HEK293 (cell line): ENCODE data around the gene STBD1.

ENCODE experiments used
- CTCF ChIA-PET: fragments of 350-600 bp; formaldehyde crosslinking; extraction: SDS; loops from one replicate; lab custom pipeline; 2021; ENCODE audit warnings: antibody characterized with exemption; lab: Yijun Ruan, JAX
- POLR2A ChIA-PET: fragments of 300-600 bp; formaldehyde crosslinking; extraction: SDS; loops from one replicate; lab custom pipeline; 2020; ENCODE audit warnings: antibody characterized with exemption, inconsistent platforms; lab: Yijun Ruan, JAX
- H3K27ac ChIP-seq: fragments of 200-500 bp; sonication (Bioruptor generic); 2 replicates; pipeline ENCODE4 v1.5.1; 2014; ENCODE audit warnings: low read depth, low read length, control low read depth, inconsistent platforms; ENCODE audit errors: extremely low read depth
- H3K36me3 ChIP-seq, 2 experiments: fragments of 200-500 bp in 1 of 2; sonication (Bioruptor generic) in 1 of 2; 1 replicate in 1 of 2; 2 replicates in 1 of 2; pipeline ENCODE4 v1.5.1; 2014 to 2017; ENCODE audit warnings: inconsistent platforms in 2 of 2, low read length in 2 of 2; ENCODE audit not compliant: control insufficient read depth in 2 of 2, insufficient read depth in 1 of 2
- H3K4me1 ChIP-seq: fragments of 200-500 bp; sonication (Bioruptor generic); 2 replicates; pipeline ENCODE4 v1.5.1; 2014; ENCODE audit warnings: mild to moderate bottlenecking, low read length, inconsistent platforms; ENCODE audit not compliant: control insufficient read depth, insufficient read depth
- H3K4me3 ChIP-seq: 2 replicates; pipeline ENCODE4 v1.5.1; 2011; ENCODE audit warnings: low read depth, mild to moderate bottlenecking, control low read depth, low read length, moderate library complexity
- H3K9me3 ChIP-seq: fragments of 200-500 bp; sonication (Bioruptor generic); 2 replicates; pipeline ENCODE4 v1.5.1; 2014; ENCODE audit warnings: low read depth, low read length, inconsistent platforms; ENCODE audit not compliant: control insufficient read depth, insufficient read depth
- GFI1B ChIP-seq: fragments of 450-650 bp; formaldehyde crosslinking; IDR thresholded peaks from 2 replicates; pipeline ENCODE4 v1.5.1; 2016; ENCODE audit warnings: missing biosample characterization, missing genetic modification characterization
- GLI4 ChIP-seq: fragments of 450-650 bp; formaldehyde crosslinking; IDR thresholded peaks from 2 replicates; pipeline ENCODE4 v1.5.1; 2016; ENCODE audit warnings: missing biosample characterization, missing genetic modification characterization
- HOXA7 ChIP-seq: sonication (generic); formaldehyde crosslinking; IDR thresholded peaks from 2 replicates; pipeline ENCODE4 v1.8.1; 2022; ENCODE audit warnings: missing genetic modification reagents, borderline replicate concordance
- KLF7 ChIP-seq: fragments of 450-650 bp; formaldehyde crosslinking; IDR thresholded peaks from 2 replicates; pipeline ENCODE4 v1.5.1; 2016; ENCODE audit warnings: missing biosample characterization, missing genetic modification characterization, borderline replicate concordance
- SCRT2 ChIP-seq: fragments of 450-650 bp; formaldehyde crosslinking; IDR thresholded peaks from 2 replicates; pipeline ENCODE4 v1.5.1; 2016; ENCODE audit warnings: missing biosample characterization, missing genetic modification characterization
- YY1 ChIP-seq: fragments of 450-650 bp; formaldehyde crosslinking; IDR thresholded peaks from 2 replicates; pipeline ENCODE4 v1.5.1; 2018; ENCODE audit warnings: missing biosample characterization, missing genetic modification characterization
- ZBTB1 ChIP-seq: fragments of 450-650 bp; formaldehyde crosslinking; IDR thresholded peaks from 2 replicates; pipeline ENCODE4 v1.5.1; 2016; ENCODE audit warnings: missing biosample characterization, missing genetic modification characterization
- ZBTB21 ChIP-seq: fragments of 450-650 bp; formaldehyde crosslinking; IDR thresholded peaks from 2 replicates; pipeline ENCODE4 v1.5.1; 2017; ENCODE audit warnings: missing biosample characterization, missing genetic modification characterization
- ZFP37 ChIP-seq: fragments of 450-650 bp; formaldehyde crosslinking; IDR thresholded peaks from 2 replicates; pipeline ENCODE4 v1.5.1; 2016; ENCODE audit warnings: missing biosample characterization, missing genetic modification characterization
- ZFP41 ChIP-seq: fragments of 450-650 bp; formaldehyde crosslinking; IDR thresholded peaks from 2 replicates; pipeline ENCODE4 v1.5.1; 2016; ENCODE audit warnings: missing biosample characterization, missing genetic modification characterization, borderline replicate concordance
- ZNF155 ChIP-seq: fragments of 450-650 bp; formaldehyde crosslinking; IDR thresholded peaks from 2 replicates; pipeline ENCODE4 v1.5.1; 2016; ENCODE audit warnings: missing biosample characterization, missing genetic modification characterization
- ZNF23 ChIP-seq: fragments of 450-650 bp; formaldehyde crosslinking; IDR thresholded peaks from 2 replicates; pipeline ENCODE4 v1.5.1; 2016; ENCODE audit warnings: missing biosample characterization, missing genetic modification characterization, borderline replicate concordance
- ZNF423 ChIP-seq: fragments of 450-650 bp; formaldehyde crosslinking; IDR thresholded peaks from 2 replicates; pipeline ENCODE4 v1.5.1; 2016; ENCODE audit warnings: missing biosample characterization, missing genetic modification characterization
- ZNF510 ChIP-seq: fragments of 450-650 bp; formaldehyde crosslinking; IDR thresholded peaks from 2 replicates; pipeline ENCODE4 v1.5.1; 2018; ENCODE audit warnings: mild to moderate bottlenecking, missing genetic modification characterization, missing biosample characterization; ENCODE audit not compliant: insufficient replicate concordance
- ZNF530 ChIP-seq: fragments of 450-650 bp; formaldehyde crosslinking; IDR thresholded peaks from 2 replicates; pipeline ENCODE4 v1.5.1; 2016; ENCODE audit warnings: low read depth, missing biosample characterization, missing genetic modification characterization
- ZNF558 ChIP-seq: fragments of 450-650 bp; formaldehyde crosslinking; IDR thresholded peaks from 2 replicates; pipeline ENCODE4 v1.5.1; 2016; ENCODE audit warnings: missing biosample characterization, missing genetic modification characterization
- ZNF621 ChIP-seq: fragments of 450-650 bp; formaldehyde crosslinking; IDR thresholded peaks from 2 replicates; pipeline ENCODE4 v1.5.1; 2017; ENCODE audit warnings: missing biosample characterization, missing genetic modification characterization
- ZNF626 ChIP-seq: fragments of 450-650 bp; sonication (Bioruptor Pico); formaldehyde crosslinking; IDR thresholded peaks from 2 replicates; pipeline ENCODE4 v1.5.1; 2018; ENCODE audit warnings: missing biosample characterization, missing genetic modification characterization, inconsistent platforms
- ZNF670 ChIP-seq: fragments of 450-650 bp; formaldehyde crosslinking; IDR thresholded peaks from 2 replicates; pipeline ENCODE4 v1.5.1; 2016; ENCODE audit warnings: missing biosample characterization, missing genetic modification characterization, low read depth
- ZNF692 ChIP-seq: fragments of 450-650 bp; formaldehyde crosslinking; IDR thresholded peaks from 2 replicates; pipeline ENCODE4 v1.5.1; 2016; ENCODE audit warnings: missing biosample characterization, missing genetic modification characterization
- ZNF768 ChIP-seq: fragments of 450-650 bp; formaldehyde crosslinking; IDR thresholded peaks from 2 replicates; pipeline ENCODE4 v1.5.1; 2018; ENCODE audit warnings: missing biosample characterization, mild to moderate bottlenecking, missing genetic modification characterization
- ZSCAN16 ChIP-seq: fragments of 450-650 bp; formaldehyde crosslinking; IDR thresholded peaks from 2 replicates; pipeline ENCODE4 v1.5.1; 2016; ENCODE audit warnings: missing biosample characterization, missing genetic modification characterization
- TF ChIP-seq, protein P1 (sequence below): fragments of 450-650 bp; formaldehyde crosslinking; IDR thresholded peaks from 2 replicates; pipeline ENCODE4 v1.5.1; 2016; ENCODE audit warnings: missing biosample characterization, missing genetic modification characterization, borderline replicate concordance
- TF ChIP-seq, protein P2 (sequence below): fragments of 450-650 bp; formaldehyde crosslinking; IDR thresholded peaks from 2 replicates; pipeline ENCODE4 v1.5.1; 2017; ENCODE audit warnings: missing biosample characterization, missing genetic modification characterization
- TF ChIP-seq, protein P3 (sequence below): fragments of 450-650 bp; formaldehyde crosslinking; IDR thresholded peaks from 2 replicates; pipeline ENCODE4 v1.5.1; 2017; ENCODE audit warnings: missing biosample characterization, mild to moderate bottlenecking, missing genetic modification characterization, moderate library complexity
- TF ChIP-seq, protein P4 (sequence below): fragments of 450-650 bp; formaldehyde crosslinking; IDR thresholded peaks from 2 replicates; pipeline ENCODE4 v1.5.1; 2017; ENCODE audit warnings: missing biosample characterization, missing genetic modification characterization

The STBD1 gene

GRCh38 chr4:76278583-76278982, 27.9 kb upstream of the STBD1 start (continued):
- TF ChIP-seq ZNF23 (no peak), KLF7 (no peak), SCRT2 (tag by site-specific recombination) (no peak), ZNF155 (tag by site-specific recombination) (no peak), ZSCAN16 (tag by site-specific recombination) (no peak), GFI1B (tag by site-specific recombination) (no peak), ZBTB1 (no peak)

DNA sequence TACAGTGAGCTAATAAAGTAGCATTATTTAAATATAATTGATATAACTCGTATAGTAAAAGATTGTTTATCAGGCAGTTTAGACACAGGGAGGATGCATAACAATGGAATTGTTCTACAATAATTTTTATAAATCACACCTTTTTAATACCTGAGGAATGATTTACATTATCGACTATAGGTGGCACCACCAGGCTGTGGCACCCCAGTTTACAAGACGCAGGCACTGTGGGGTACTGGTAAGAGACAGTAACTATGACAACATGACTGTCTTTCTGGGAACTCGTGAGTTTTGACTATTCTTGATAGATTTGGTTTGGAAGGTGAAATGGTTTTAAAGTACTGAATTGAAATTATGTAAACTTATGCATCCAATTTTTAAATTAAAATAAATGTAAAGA, 27.1 kb upstream of the STBD1 start:
- CTCF ChIA-PET, result interaction anchor here (0.9 to 2.5 kb wide), 5 partner anchors 26 to 100 kb away, joined by 3 to 13 read pairs (median 5); partner anchors contain the start of gene STBD1
- POLR2A ChIA-PET, result interaction anchor here (1.0 kb wide), 1 partner anchor 27 kb away, joined by 3 read pairs; the partner anchor contains the start of gene STBD1
- Histone ChIP-seq H3K4me3 (no peak overlapping the region), H3K4me1 (no peaks in the 10 kb centered on the region), H3K27ac (no peak overlapping the region), H3K9me3 (no peaks in the 10 kb centered on the region), H3K36me3 (no peaks in the 10 kb centered on the region)
- TF ChIP-seq ZNF423 (tag by site-specific recombination) (no peak), ZFP37 (no peak), ZNF670 (tag by site-specific recombination) (no peak), ZNF626 (no peak), ZNF530 (tag by site-specific recombination) (no peak), ZNF558 (no peak), ZNF621 (no peak), ZBTB21 (tag by site-specific recombination) (no peak), GLI4 (no peak), HOXA7 (CRISPR knock-in tag) (no peak), ZNF510 (tag by site-specific recombination) (no peak), ZFP41 (tag by site-specific recombination) (no peak), ZNF692 (tag by site-specific recombination) (no peak), ZNF768 (tag by site-specific recombination) (no peak), YY1 (tag by site-specific recombination) (no peak)
- TF ChIP-seq, protein P1, sequence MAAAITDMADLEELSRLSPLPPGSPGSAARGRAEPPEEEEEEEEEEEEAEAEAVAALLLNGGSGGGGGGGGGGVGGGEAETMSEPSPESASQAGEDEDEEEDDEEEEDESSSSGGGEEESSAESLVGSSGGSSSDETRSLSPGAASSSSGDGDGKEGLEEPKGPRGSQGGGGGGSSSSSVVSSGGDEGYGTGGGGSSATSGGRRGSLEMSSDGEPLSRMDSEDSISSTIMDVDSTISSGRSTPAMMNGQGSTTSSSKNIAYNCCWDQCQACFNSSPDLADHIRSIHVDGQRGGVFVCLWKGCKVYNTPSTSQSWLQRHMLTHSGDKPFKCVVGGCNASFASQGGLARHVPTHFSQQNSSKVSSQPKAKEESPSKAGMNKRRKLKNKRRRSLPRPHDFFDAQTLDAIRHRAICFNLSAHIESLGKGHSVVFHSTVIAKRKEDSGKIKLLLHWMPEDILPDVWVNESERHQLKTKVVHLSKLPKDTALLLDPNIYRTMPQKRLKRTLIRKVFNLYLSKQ (tag by site-specific recombination), result no peak
- TF ChIP-seq, protein P2, sequence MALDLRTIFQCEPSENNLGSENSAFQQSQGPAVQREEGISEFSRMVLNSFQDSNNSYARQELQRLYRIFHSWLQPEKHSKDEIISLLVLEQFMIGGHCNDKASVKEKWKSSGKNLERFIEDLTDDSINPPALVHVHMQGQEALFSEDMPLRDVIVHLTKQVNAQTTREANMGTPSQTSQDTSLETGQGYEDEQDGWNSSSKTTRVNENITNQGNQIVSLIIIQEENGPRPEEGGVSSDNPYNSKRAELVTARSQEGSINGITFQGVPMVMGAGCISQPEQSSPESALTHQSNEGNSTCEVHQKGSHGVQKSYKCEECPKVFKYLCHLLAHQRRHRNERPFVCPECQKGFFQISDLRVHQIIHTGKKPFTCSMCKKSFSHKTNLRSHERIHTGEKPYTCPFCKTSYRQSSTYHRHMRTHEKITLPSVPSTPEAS, result no peak
- TF ChIP-seq, protein P3, sequence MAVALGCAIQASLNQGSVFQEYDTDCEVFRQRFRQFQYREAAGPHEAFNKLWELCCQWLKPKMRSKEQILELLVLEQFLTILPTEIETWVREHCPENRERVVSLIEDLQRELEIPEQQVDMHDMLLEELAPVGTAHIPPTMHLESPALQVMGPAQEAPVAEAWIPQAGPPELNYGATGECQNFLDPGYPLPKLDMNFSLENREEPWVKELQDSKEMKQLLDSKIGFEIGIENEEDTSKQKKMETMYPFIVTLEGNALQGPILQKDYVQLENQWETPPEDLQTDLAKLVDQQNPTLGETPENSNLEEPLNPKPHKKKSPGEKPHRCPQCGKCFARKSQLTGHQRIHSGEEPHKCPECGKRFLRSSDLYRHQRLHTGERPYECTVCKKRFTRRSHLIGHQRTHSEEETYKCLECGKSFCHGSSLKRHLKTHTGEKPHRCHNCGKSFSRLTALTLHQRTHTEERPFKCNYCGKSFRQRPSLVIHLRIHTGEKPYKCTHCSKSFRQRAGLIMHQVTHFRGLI, result no peak
- TF ChIP-seq, protein P4, sequence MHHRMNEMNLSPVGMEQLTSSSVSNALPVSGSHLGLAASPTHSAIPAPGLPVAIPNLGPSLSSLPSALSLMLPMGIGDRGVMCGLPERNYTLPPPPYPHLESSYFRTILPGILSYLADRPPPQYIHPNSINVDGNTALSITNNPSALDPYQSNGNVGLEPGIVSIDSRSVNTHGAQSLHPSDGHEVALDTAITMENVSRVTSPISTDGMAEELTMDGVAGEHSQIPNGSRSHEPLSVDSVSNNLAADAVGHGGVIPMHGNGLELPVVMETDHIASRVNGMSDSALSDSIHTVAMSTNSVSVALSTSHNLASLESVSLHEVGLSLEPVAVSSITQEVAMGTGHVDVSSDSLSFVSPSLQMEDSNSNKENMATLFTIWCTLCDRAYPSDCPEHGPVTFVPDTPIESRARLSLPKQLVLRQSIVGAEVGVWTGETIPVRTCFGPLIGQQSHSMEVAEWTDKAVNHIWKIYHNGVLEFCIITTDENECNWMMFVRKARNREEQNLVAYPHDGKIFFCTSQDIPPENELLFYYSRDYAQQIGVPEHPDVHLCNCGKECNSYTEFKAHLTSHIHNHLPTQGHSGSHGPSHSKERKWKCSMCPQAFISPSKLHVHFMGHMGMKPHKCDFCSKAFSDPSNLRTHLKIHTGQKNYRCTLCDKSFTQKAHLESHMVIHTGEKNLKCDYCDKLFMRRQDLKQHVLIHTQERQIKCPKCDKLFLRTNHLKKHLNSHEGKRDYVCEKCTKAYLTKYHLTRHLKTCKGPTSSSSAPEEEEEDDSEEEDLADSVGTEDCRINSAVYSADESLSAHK (tag by site-specific recombination), result no peak
